ENCODE results near the gene KLC4. TPM values are rescaled to one million over a fixed set of nuclear protein-coding genes. Genes with fewer than 3 reads are reported as not detected.
A peak's percentile ranks its signal among the peaks of the same experiment; 100 is the strongest.

KLC4 gene
- total and polyA plus RNA-seq, 9 donors: 14.7 to 29.8 (median 24.7) TPM

GRCh38 chr6:43123461-43124314 is 64.3 kb downstream of the KLC4 start:
- Histone ChIP-seq H3K4me3 (peak overlapping the region; percentile 2), H3K4me1 (ENCODE audit: insufficient read depth) (peaks cover 47% of the 10 kb centered on the region), H3K9me3 (no peaks in the 10 kb centered on the region), H3K27ac (peak overlapping the region in 1 of 2 donors; percentile 55), H3K36me3 (no peaks in the 10 kb centered on the region), H3K27me3 (no peaks in the 10 kb centered on the region)
- WGBS, 3 donors: 17 to 31% (median 24%) methylated on average over 25 of the region's 25 CpGs
- DNase-seq: peak in 2 of 5 donors; percentile 31 to 44
- TF ChIP-seq POLR2A (IDR thresholded peaks at IDR 0.05) (no peak), EP300 (IDR thresholded peaks at IDR 0.05) (no peak), CTCF (IDR thresholded peaks at IDR 0.05) (no peak)
- intact Hi-C loops (cut with DNase I): loop anchor here in 2 of 4 donors (5.0 to 10.0 kb wide), 2 partner anchors 46 to 49 kb away; partner anchors contain the start of gene PTK7 (in 2 of the 2)

DNA sequence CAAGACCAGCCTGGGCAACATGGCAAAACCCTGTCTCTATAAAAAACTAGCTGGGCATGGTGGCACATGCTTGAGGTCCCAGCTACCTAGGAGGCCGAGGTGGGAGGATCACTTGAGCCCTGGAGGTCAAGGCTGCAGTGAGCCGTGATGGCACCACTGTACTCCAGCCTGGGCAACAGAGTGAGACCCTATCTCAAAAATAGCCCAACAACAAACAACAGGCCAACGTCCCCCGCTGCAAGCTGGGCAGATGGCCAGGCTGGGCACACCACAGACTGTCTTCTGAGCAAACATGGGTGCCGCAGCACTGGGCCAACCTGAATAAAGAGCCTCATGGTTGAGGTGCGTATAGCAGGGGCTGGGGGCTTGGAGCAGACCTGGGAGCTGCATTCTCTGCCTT is 65.0 kb downstream of the KLC4 start:
- TF ChIP-seq EP300 (IDR thresholded peaks at IDR 0.05) (no peak), POLR2A (IDR thresholded peaks at IDR 0.05) (no peak), CTCF (IDR thresholded peaks at IDR 0.05) (no peak)
- peak overlapping the region in 1 of 2 donors; percentile 55 for H3K27ac ChIP-seq
- H3K27me3 ChIP-seq: no peaks in the 10 kb centered on the region
- peaks cover 48% of the 10 kb centered on the region for H3K4me1 ChIP-seq (ENCODE audit: insufficient read depth)
- WGBS, 3 donors: 59 to 66% (median 65%) methylated on average over 6 of the region's 6 CpGs
- no peak for DNase-seq
- H3K4me3 ChIP-seq: no peak overlapping the region
- no peaks in the 10 kb centered on the region for H3K9me3 ChIP-seq
- H3K36me3 ChIP-seq: no peaks in the 10 kb centered on the region
- intact Hi-C loops (cut with DNase I): loop anchor here in 2 of 4 donors (5.0 to 10.0 kb wide), 2 partner anchors 47 to 50 kb away; partner anchors contain the start of gene PTK7 (in 2 of the 2)

Other genes with a start within 250 kb of the KLC4 start
- gene RPL7L1, start 180.0 kb upstream of the KLC4 start, total RNA-seq: 10 to 100 TPM; 60.1 to 77.9 (median 68.1) TPM
- gene RPL7L1, start 180.0 kb upstream of the KLC4 start, polyA plus RNA-seq: 10 to 100 TPM; 48.6 to 97.8 TPM
- gene PTCRA, start 143.6 kb upstream of the KLC4 start, total RNA-seq: under 1 TPM in 1 of 7 donors, not detected in 6; 0.55 TPM
- gene PTCRA, start 143.6 kb upstream of the KLC4 start, polyA plus RNA-seq: not detected
- 10 to 100 TPM; 25.3 to 61.2 (median 44.5) TPM for gene CNPY3, start 130.2 kb upstream of the KLC4 start, total RNA-seq
- gene CNPY3, start 130.2 kb upstream of the KLC4 start, polyA plus RNA-seq: 10 to 100 TPM; 36.8 to 40.0 TPM
- gene GNMT, start 98.9 kb upstream of the KLC4 start, total RNA-seq: 1 to 10 TPM in 4 of 7 donors, under 1 TPM in 3; 0.57 to 2.7 (median 1.3) TPM
- gene GNMT, start 98.9 kb upstream of the KLC4 start, polyA plus RNA-seq: 1 to 10 TPM in 1 of 2 donors, under 1 TPM in 1; 0.35 to 1.1 TPM
- gene PEX6, start 80.5 kb upstream of the KLC4 start, total RNA-seq: 10 to 100 TPM; 23.1 to 41.0 (median 29.8) TPM
- gene PEX6, start 80.5 kb upstream of the KLC4 start, polyA plus RNA-seq: 10 to 100 TPM in 1 of 2 donors, 1 to 10 TPM in 1; 8.8 to 30.2 TPM
- 10 to 100 TPM; 20.4 to 40.5 (median 34.1) TPM for gene PPP2R5D, start 75.1 kb upstream of the KLC4 start, total RNA-seq
- 10 to 100 TPM; 30.4 to 78.1 TPM for gene PPP2R5D, start 75.1 kb upstream of the KLC4 start, polyA plus RNA-seq
- gene MEA1, start 45.7 kb upstream of the KLC4 start, total RNA-seq: 10 to 100 TPM; 48.2 to 69.8 (median 60.1) TPM
- gene MEA1, start 45.7 kb upstream of the KLC4 start, polyA plus RNA-seq: 10 to 100 TPM; 75.9 to 95.1 TPM
- 10 to 100 TPM; 40.9 to 78.8 (median 55.1) TPM for gene KLHDC3, start 45.4 kb upstream of the KLC4 start, total RNA-seq
- 10 to 100 TPM; 72.1 to 90.9 TPM for gene KLHDC3, start 45.4 kb upstream of the KLC4 start, polyA plus RNA-seq
- gene RRP36, start 38.0 kb upstream of the KLC4 start, total RNA-seq: 10 to 100 TPM; 24.7 to 50.4 (median 36.0) TPM
- gene RRP36, start 38.0 kb upstream of the KLC4 start, polyA plus RNA-seq: 10 to 100 TPM; 23.6 to 58.7 TPM
- gene CUL7, start 5.8 kb upstream of the KLC4 start, total RNA-seq: 10 to 100 TPM; 15.6 to 29.1 (median 25.0) TPM
- gene CUL7, start 5.8 kb upstream of the KLC4 start, polyA plus RNA-seq: 10 to 100 TPM in 1 of 2 donors, 1 to 10 TPM in 1; 9.3 to 13.9 TPM
- gene MRPL2, start 197 bp upstream of the KLC4 start, total RNA-seq: 10 to 100 TPM; 11.5 to 56.7 (median 47.3) TPM
- 10 to 100 TPM; 37.2 to 55.6 TPM for gene MRPL2, start 197 bp upstream of the KLC4 start, polyA plus RNA-seq
- gene PTK7, start 16.7 kb downstream of the KLC4 start, total RNA-seq: 100 to 1,000 TPM in 4 of 7 donors, 10 to 100 TPM in 3; 65.7 to 167 (median 105) TPM
- gene PTK7, start 16.7 kb downstream of the KLC4 start, polyA plus RNA-seq: 10 to 100 TPM; 44.4 to 79.6 TPM
- 10 to 100 TPM; 21.0 to 73.3 (median 38.0) TPM for gene SRF, start 111.6 kb downstream of the KLC4 start, total RNA-seq
- gene SRF, start 111.6 kb downstream of the KLC4 start, polyA plus RNA-seq: 10 to 100 TPM; 26.6 to 26.9 TPM
- gene CUL9, start 122.6 kb downstream of the KLC4 start, total RNA-seq: 10 to 100 TPM; 24.2 to 44.5 (median 33.0) TPM
- 10 to 100 TPM; 15.9 to 20.8 TPM for gene CUL9, start 122.6 kb downstream of the KLC4 start, polyA plus RNA-seq
- gene DNPH1, start 169.8 kb downstream of the KLC4 start, total RNA-seq: 100 to 1,000 TPM in 1 of 7 donors, 10 to 100 TPM in 6; 25.0 to 120 (median 44.7) TPM
- gene DNPH1, start 169.8 kb downstream of the KLC4 start, polyA plus RNA-seq: 10 to 100 TPM; 13.6 to 55.5 TPM
- gene TTBK1, start 183.8 kb downstream of the KLC4 start, total RNA-seq: under 1 TPM in 2 of 7 donors, not detected in 5; 0.03 to 0.11 TPM
- under 1 TPM in 1 of 2 donors, not detected in 1; 0.06 TPM for gene TTBK1, start 183.8 kb downstream of the KLC4 start, polyA plus RNA-seq
- gene SLC22A7, start 238.6 kb downstream of the KLC4 start, total RNA-seq: under 1 TPM in 1 of 7 donors, not detected in 6; 0.36 TPM
- not detected for gene SLC22A7, start 238.6 kb downstream of the KLC4 start, polyA plus RNA-seq
- 1 to 10 TPM in 6 of 7 donors, under 1 TPM in 1; 0.80 to 2.6 (median 1.6) TPM for gene CRIP3, start 249.2 kb downstream of the KLC4 start, total RNA-seq
- gene CRIP3, start 249.2 kb downstream of the KLC4 start, polyA plus RNA-seq: 1 to 10 TPM; 1.7 to 1.8 TPM

All from ovary (tissue), 9 donors.